ENCODE data around the gene KCNJ15. TPM values are rescaled to one million over a fixed set of nuclear protein-coding genes. Genes with fewer than 3 reads are reported as not detected.

The KCNJ15 gene
- total RNA-seq, 1 donor from 2014 or later: 2.2 TPM

DNA sequence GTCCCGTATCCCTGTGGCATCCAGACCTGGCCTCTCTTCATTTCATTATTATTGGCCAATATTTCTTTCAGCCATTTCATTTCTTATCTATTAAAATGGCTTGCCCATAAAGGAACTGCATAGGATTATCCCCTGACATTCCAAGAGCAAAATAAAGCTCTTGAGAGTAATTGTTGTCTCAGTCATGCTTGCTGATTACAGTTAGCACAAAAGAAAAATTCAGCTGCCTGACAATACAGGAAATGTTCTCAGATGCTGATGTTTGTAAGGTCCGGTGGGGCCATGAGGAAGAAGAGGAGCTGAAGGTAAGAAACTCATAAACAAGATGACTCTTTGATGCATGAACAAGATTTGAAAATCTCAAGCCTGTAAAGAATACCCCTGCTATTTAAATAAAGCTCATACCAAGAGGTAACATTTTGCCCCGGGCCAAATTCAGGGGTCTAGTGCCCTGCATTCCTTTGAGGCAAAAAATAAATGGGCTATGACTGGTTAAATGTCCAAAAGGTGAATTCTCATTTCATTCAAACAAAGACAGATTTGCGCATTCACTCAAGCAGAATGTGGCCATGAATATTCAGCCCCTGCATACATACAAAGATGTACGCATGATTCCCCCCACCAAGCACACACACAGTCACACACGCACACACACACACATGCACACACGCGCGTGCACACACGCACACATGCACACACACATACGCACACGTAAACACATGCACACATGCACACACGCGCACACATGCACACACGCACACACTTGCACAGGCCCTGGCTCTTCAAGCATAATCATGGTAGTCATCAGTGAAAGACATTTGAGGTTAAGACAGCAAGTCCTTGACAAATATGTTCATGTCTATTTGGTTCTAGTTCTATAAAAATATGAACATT lies 44.8 kb downstream of the KCNJ15 start:
- Histone ChIP-seq H3K4me1 (ENCODE audit: insufficient read depth, low read length) (peaks cover 30% of the 10 kb centered on the region), H3K27me3 (ENCODE audit: insufficient read depth, low read length) (no peaks in the 10 kb centered on the region), H3K27ac (ENCODE audit: low read depth, low read length) (no peak overlapping the region), H3K9me3 (ENCODE audit: insufficient read depth, low read depth, low read length) (no peaks in the 10 kb centered on the region), H3K4me2 (ENCODE audit: low read length) (no peak overlapping the region), H3K36me3 (ENCODE audit: insufficient read depth, low read length) (no peaks in the 10 kb centered on the region), H2AFZ (ENCODE audit: low read depth, low read length) (no peak overlapping the region), H3K9ac (ENCODE audit: low read length) (no peak overlapping the region), H4K20me1 (ENCODE audit: insufficient read depth, low read length) (no peaks in the 10 kb centered on the region), H3K79me2 (ENCODE audit: insufficient read depth, low read length) (no peaks in the 10 kb centered on the region), H3K4me3 (ENCODE audit: insufficient read depth, low read depth, low read length) (no peak overlapping the region)
- H3K27ac Mint-ChIP-seq (ENCODE audit: unreplicated experiment): no peak overlapping the region
- TF ChIP-seq EZH2 (IDR thresholded peaks at IDR 0.05; ENCODE audit: insufficient read depth, low read length): no peak
- TF ChIP-seq, protein P1, sequence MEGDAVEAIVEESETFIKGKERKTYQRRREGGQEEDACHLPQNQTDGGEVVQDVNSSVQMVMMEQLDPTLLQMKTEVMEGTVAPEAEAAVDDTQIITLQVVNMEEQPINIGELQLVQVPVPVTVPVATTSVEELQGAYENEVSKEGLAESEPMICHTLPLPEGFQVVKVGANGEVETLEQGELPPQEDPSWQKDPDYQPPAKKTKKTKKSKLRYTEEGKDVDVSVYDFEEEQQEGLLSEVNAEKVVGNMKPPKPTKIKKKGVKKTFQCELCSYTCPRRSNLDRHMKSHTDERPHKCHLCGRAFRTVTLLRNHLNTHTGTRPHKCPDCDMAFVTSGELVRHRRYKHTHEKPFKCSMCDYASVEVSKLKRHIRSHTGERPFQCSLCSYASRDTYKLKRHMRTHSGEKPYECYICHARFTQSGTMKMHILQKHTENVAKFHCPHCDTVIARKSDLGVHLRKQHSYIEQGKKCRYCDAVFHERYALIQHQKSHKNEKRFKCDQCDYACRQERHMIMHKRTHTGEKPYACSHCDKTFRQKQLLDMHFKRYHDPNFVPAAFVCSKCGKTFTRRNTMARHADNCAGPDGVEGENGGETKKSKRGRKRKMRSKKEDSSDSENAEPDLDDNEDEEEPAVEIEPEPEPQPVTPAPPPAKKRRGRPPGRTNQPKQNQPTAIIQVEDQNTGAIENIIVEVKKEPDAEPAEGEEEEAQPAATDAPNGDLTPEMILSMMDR (IDR thresholded peaks at IDR 0.05; ENCODE audit: insufficient read depth, low read depth, low read length): no peak
- peaks cover 45% of the 10 kb centered on the region for H3K4me1 Mint-ChIP-seq (ENCODE audit: low read depth, unreplicated experiment)
- no peaks in the 10 kb centered on the region for H3K27me3 Mint-ChIP-seq (ENCODE audit: low read depth, unreplicated experiment)
- H3K4me3 Mint-ChIP-seq (ENCODE audit: unreplicated experiment): no peak overlapping the region
- DNase-seq (ENCODE audit: low read depth) (no peak), FAIRE-seq (no peak)
- H3K36me3 Mint-ChIP-seq (ENCODE audit: low read depth, unreplicated experiment): no peaks in the 10 kb centered on the region
- H3K9me3 Mint-ChIP-seq (ENCODE audit: unreplicated experiment): no peaks in the 10 kb centered on the region

DNA sequence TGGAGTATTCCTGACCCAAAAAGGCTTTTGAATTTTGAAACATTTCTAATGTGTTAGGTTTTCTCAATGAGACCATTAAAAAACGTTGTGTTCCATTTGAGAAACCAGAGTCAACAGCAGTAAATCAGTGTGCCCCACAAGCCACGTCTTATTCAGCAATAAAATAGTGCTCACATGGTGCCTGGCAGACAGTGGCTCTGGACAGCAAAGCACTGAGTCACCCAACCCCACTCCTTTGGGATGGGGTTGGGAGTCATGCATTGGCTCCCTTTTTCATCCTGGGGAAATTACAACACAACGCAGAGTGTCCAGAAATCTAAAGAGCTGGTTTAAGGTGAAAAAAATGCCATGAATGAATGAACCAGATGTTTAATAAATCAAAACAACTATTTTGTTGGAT lies 46.5 kb downstream of the KCNJ15 start:
- no peak overlapping the region for H3K9ac ChIP-seq (ENCODE audit: low read length)
- no peaks in the 10 kb centered on the region for H3K9me3 ChIP-seq (ENCODE audit: insufficient read depth, low read depth, low read length)
- no peaks in the 10 kb centered on the region for H3K36me3 Mint-ChIP-seq (ENCODE audit: low read depth, unreplicated experiment)
- H3K27me3 ChIP-seq (ENCODE audit: insufficient read depth, low read length): no peaks in the 10 kb centered on the region
- no peaks in the 10 kb centered on the region for H3K79me2 ChIP-seq (ENCODE audit: insufficient read depth, low read length)
- H2AFZ ChIP-seq (ENCODE audit: low read depth, low read length): no peak overlapping the region
- peaks cover 22% of the 10 kb centered on the region for H3K4me1 ChIP-seq (ENCODE audit: insufficient read depth, low read length)
- H3K9me3 Mint-ChIP-seq (ENCODE audit: unreplicated experiment): no peaks in the 10 kb centered on the region
- peak; percentile 84 for DNase-seq (ENCODE audit: low read depth)
- TF ChIP-seq, protein P1 (IDR thresholded peaks at IDR 0.05; ENCODE audit: insufficient read depth, low read depth, low read length): no peak
- TF ChIP-seq EZH2 (IDR thresholded peaks at IDR 0.05; ENCODE audit: insufficient read depth, low read length): no peak
- H3K27ac ChIP-seq (ENCODE audit: low read depth, low read length): peak overlapping the region; percentile 49
- no peak overlapping the region for H3K4me3 ChIP-seq (ENCODE audit: insufficient read depth, low read depth, low read length)
- FAIRE-seq: peak; percentile 87
- peaks cover 41% of the 10 kb centered on the region for H3K4me1 Mint-ChIP-seq (ENCODE audit: low read depth, unreplicated experiment)
- H3K36me3 ChIP-seq (ENCODE audit: insufficient read depth, low read length): no peaks in the 10 kb centered on the region
- peak overlapping the region; percentile 17 for H3K4me2 ChIP-seq (ENCODE audit: low read length)
- H3K27ac Mint-ChIP-seq (ENCODE audit: unreplicated experiment): peak overlapping the region; percentile 89
- no peaks in the 10 kb centered on the region for H4K20me1 ChIP-seq (ENCODE audit: insufficient read depth, low read length)
- peak overlapping the region; percentile 17 for H3K4me3 Mint-ChIP-seq (ENCODE audit: unreplicated experiment)
- H3K27me3 Mint-ChIP-seq (ENCODE audit: low read depth, unreplicated experiment): no peaks in the 10 kb centered on the region

Data from astrocyte (in vitro differentiated cells and primary cell).